PC-9 (cell line): ENCODE measurements around the gene EGLN2.

Experiments used
- EZH2 ChIP-seq: fragments of 200-600 bp; sonication (generic); IDR thresholded peaks from 2 replicates; pipeline ENCODE4 v1.8.0; 2017; ENCODE audit warnings: antibody characterized with exemption, low read depth
- TF ChIP-seq, protein P1 (sequence below): fragments of 200-600 bp; sonication (generic); conservative IDR thresholded peaks from 2 replicates; pipeline ENCODE4 v1.6.1; 2017; ENCODE audit warnings: mixed run types, antibody characterized with exemption, mild to moderate bottlenecking, moderate library complexity

DNA sequence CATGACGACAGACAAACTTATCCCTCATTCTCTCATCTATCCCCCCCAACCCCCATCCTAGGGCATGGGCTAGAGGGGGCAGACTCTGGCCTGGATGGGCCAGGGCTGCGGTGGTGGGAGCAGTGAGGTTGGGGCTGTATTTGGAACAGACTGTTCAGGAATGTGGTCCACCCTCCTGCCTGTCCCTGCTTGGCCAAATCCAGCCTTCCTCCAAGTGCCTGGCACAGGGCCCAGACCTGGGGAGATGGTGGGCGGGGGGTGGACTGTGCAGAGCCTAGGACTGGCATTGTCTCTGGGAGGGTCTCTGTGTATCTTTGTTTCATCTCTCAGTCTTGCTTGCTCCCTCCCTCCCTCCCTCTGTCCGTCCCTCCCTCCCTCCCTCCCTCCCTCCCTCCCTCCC, 14.2 kb downstream of the EGLN2 start:
- TF ChIP-seq, protein P1, sequence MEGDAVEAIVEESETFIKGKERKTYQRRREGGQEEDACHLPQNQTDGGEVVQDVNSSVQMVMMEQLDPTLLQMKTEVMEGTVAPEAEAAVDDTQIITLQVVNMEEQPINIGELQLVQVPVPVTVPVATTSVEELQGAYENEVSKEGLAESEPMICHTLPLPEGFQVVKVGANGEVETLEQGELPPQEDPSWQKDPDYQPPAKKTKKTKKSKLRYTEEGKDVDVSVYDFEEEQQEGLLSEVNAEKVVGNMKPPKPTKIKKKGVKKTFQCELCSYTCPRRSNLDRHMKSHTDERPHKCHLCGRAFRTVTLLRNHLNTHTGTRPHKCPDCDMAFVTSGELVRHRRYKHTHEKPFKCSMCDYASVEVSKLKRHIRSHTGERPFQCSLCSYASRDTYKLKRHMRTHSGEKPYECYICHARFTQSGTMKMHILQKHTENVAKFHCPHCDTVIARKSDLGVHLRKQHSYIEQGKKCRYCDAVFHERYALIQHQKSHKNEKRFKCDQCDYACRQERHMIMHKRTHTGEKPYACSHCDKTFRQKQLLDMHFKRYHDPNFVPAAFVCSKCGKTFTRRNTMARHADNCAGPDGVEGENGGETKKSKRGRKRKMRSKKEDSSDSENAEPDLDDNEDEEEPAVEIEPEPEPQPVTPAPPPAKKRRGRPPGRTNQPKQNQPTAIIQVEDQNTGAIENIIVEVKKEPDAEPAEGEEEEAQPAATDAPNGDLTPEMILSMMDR = no peak
- no peak for TF ChIP-seq EZH2
